Upper lobe of right lung (tissue), 1 donor: ENCODE measurements around the gene UQCRC2. TPM values are rescaled to one million over a fixed set of nuclear protein-coding genes. Genes with fewer than 3 reads are reported as not detected.
"Not testable (repeated sequence)": the region's sequence is repeated elsewhere in the genome, so short reads cannot be mapped to it uniquely, and the experiment has no call there.

Source experiments
- ATAC-seq: fragments of 200-7000 bp; cut with Tn5 transposase; one replicate; pipeline ENCODE4 v1.9.1; 2020; ENCODE audit warnings: mild to moderate bottlenecking, moderate library complexity
- DNase-seq: peaks from one replicate; pipeline ENCODE4 v3.0.0-alpha.2; 2020
- H3K27ac ChIP-seq: fragments of 200-600 bp; one replicate; pipeline ENCODE4 v1.8.0; 2022
- H3K27me3 ChIP-seq: fragments of 200-600 bp; one replicate; pipeline ENCODE4 v1.8.0; 2022; ENCODE audit warnings: mild to moderate bottlenecking
- H3K36me3 ChIP-seq: fragments of 200-600 bp; one replicate; pipeline ENCODE4 v1.8.0; 2022
- H3K4me1 ChIP-seq: fragments of 200-600 bp; one replicate; pipeline ENCODE4 v1.8.0; 2022
- H3K4me3 ChIP-seq: fragments of 200-600 bp; one replicate; pipeline ENCODE4 v1.8.0; 2022; ENCODE audit warnings: mild to moderate bottlenecking
- H3K9me3 ChIP-seq: fragments of 200-600 bp; one replicate; pipeline ENCODE4 v1.8.0; 2022
- CTCF ChIP-seq: fragments of 200-600 bp; IDR thresholded peaks from one replicate; pipeline ENCODE4 v1.8.0; 2022; ENCODE audit warnings: antibody characterized with exemption
- intact Hi-C: fragments of 100-400 bp; cut with DNase I; formaldehyde crosslinking; loops from one replicate; pipeline ENCODE4 v1.11.0; 2022
- total RNA-seq: library from RNA; stranded (reverse); fragmentation: NEBNext Ultra II Directional; extraction: Animal tissue kit (Norgen Biotek cat#: 25700); gene quantifications from one replicate; pipeline ENCODE4 v1.2.1, GENCODE V29; 2021
- donor health status: DM: no; HTN: yes; CAD: no; lungs with severe emphysema.

Gene UQCRC2
- total RNA-seq, 1 donor from 2014 or later = 161 TPM

- DNase-seq = no peak
- Histone ChIP-seq H3K9me3 (no peaks in the 10 kb centered on the region), H3K4me1 (peaks cover 4% of the 10 kb centered on the region), H3K4me3 (no peak overlapping the region), H3K36me3 (no peaks in the 10 kb centered on the region), H3K27me3 (no peaks in the 10 kb centered on the region), H3K27ac (no peak overlapping the region)
- TF ChIP-seq CTCF = no peak
- intact Hi-C loops = no loop called here
- ATAC-seq = no peak
Observed at GRCh38 chr16:21994856-21995465, 41.8 kb downstream of the UQCRC2 start.

GRCh38 chr16:21996923-21997696 is 43.9 kb downstream of the UQCRC2 start:
- H3K4me1 ChIP-seq = peaks cover 6% of the 10 kb centered on the region
- ATAC-seq = no peak
- H3K4me3 ChIP-seq = no peak overlapping the region
- no peaks in the 10 kb centered on the region for H3K9me3 ChIP-seq
- no peak for DNase-seq
- peak overlapping the region; percentile 47 for H3K27ac ChIP-seq
- H3K27me3 ChIP-seq = no peaks in the 10 kb centered on the region
- intact Hi-C loops = no loop called here
- TF ChIP-seq CTCF = no peak
- H3K36me3 ChIP-seq = no peaks in the 10 kb centered on the region

- intact Hi-C loops = no loop called here
- no peaks in the 10 kb centered on the region for H3K36me3 ChIP-seq
- H3K4me3 ChIP-seq = no peak overlapping the region
- no peak for ATAC-seq
- peaks cover 6% of the 10 kb centered on the region for H3K4me1 ChIP-seq
- no peaks in the 10 kb centered on the region for H3K27me3 ChIP-seq
- no peak for TF ChIP-seq CTCF
- DNase-seq = no peak
- peak overlapping the region; percentile 47 for H3K27ac ChIP-seq
- H3K9me3 ChIP-seq = no peaks in the 10 kb centered on the region
Observed at GRCh38 chr16:21997697-21998480, 44.7 kb downstream of the UQCRC2 start.

DNA sequence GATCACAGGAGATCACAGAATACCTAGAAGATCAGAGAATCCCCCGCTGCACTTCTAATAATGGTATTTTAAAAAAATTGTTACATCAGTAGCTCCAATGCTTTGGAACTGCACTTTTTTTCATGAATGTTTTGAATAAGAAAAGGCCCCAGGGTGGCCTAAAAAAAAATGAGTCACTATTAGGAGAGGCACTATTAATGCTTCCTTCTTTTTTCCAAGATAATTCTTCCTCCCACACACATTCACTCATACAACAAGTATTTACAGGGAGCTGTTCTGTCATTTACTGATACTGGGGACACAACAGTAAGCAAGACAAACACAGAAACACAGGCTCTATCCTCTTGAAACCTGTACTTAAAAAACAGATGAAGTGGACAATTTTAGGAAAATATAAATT is 48.4 kb downstream of the UQCRC2 start:
- H3K4me1 ChIP-seq = peaks cover 6% of the 10 kb centered on the region
- no peaks in the 10 kb centered on the region for H3K36me3 ChIP-seq
- H3K4me3 ChIP-seq = no peak overlapping the region
- no peak for TF ChIP-seq CTCF
- no peaks in the 10 kb centered on the region for H3K9me3 ChIP-seq
- no peak overlapping the region for H3K27ac ChIP-seq
- intact Hi-C loops = loop anchor here (5.0 kb wide), 2 partner anchors 76 to 186 kb away; no protein-coding TSS in a partner anchor
- no peaks in the 10 kb centered on the region for H3K27me3 ChIP-seq
- DNase-seq = no peak
- no peak for ATAC-seq

DNA sequence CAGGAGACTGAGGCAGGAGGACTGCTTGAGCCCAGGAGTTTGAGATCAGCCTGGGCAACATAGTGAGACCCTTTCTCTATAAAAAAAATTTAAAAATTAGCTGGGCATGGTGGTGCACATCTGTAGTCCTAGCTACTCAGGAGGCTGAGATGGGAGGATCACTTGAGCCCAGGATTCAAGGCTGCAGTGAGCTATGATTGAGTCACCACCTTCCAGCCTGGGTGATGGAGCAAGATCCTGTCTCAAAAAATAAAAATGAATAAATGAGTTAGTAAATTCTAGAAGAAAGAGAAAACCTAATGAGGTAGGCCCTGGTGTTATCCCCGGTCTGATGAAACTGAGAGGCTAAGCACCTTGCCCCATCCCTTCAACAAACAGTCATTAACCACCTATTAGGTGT is 48.9 kb downstream of the UQCRC2 start:
- ATAC-seq, H3K9me3 ChIP-seq, H3K4me3 ChIP-seq, H3K36me3 ChIP-seq, H3K27ac ChIP-seq, H3K27me3 ChIP-seq, DNase-seq: not testable (repeated sequence)
- intact Hi-C loops = loop anchor here (5.0 kb wide), 2 partner anchors 75 to 185 kb away; no protein-coding TSS in a partner anchor
- H3K4me1 ChIP-seq = peaks cover 10% of the 10 kb centered on the region
